ENCODE results near the gene POSTN.

DNA sequence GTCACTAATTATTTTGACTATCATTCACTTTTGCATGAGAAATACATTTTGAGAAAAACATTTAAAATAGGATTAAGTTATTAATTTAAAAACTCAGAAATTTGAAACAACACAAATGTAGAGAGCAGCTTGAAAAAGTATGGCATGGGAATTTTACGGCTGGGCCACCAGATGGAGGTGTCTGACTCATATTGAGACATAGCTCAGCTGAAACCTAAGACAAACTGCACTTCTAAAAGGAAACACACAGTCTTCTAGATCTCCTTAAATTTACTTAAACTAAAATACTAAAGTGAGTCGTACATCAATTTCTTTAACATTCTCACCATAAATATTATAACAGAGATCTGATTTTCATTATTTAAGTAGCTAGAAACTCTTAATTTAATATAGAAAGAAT lies 41.9 kb upstream of the POSTN start:
- TF ChIP-seq POLR2A (IDR thresholded peaks at IDR 0.05) (no peak), POLR2AphosphoS5 (IDR thresholded peaks at IDR 0.05; ENCODE audit: insufficient read depth in 1 of 2, low read depth in 1 of 2) (no peak)
- TF ChIP-seq, protein P1, sequence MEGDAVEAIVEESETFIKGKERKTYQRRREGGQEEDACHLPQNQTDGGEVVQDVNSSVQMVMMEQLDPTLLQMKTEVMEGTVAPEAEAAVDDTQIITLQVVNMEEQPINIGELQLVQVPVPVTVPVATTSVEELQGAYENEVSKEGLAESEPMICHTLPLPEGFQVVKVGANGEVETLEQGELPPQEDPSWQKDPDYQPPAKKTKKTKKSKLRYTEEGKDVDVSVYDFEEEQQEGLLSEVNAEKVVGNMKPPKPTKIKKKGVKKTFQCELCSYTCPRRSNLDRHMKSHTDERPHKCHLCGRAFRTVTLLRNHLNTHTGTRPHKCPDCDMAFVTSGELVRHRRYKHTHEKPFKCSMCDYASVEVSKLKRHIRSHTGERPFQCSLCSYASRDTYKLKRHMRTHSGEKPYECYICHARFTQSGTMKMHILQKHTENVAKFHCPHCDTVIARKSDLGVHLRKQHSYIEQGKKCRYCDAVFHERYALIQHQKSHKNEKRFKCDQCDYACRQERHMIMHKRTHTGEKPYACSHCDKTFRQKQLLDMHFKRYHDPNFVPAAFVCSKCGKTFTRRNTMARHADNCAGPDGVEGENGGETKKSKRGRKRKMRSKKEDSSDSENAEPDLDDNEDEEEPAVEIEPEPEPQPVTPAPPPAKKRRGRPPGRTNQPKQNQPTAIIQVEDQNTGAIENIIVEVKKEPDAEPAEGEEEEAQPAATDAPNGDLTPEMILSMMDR (IDR thresholded peaks at IDR 0.05) = peak in 1 of 3 experiments; percentile 42

All from vagina (tissue), 2 donors.